ENCODE measurements around the gene ANKIB1.

The ANKIB1 gene

DNA sequence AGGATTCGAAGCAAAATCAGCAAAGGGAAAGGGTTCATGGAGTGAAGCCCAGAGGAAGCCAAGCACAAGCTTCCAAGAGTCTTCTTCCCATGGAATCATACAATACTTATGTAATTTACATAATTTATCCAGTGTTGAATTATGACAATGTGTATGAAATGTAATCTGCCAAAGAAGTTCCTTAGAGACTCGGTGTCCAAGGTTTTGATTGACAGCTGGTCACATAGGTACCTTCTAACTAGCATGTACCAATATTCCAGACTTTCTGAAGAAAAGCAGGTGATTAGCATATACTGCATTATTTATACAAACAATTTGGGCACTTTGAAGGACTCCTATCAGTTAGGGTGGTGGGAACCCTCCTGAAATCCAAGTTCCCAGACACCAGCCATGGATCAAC, 35.3 kb downstream of the ANKIB1 start:
- DNase-seq (ENCODE audit: low read depth, low spot score): no peak
- TF ChIP-seq, protein P1, sequence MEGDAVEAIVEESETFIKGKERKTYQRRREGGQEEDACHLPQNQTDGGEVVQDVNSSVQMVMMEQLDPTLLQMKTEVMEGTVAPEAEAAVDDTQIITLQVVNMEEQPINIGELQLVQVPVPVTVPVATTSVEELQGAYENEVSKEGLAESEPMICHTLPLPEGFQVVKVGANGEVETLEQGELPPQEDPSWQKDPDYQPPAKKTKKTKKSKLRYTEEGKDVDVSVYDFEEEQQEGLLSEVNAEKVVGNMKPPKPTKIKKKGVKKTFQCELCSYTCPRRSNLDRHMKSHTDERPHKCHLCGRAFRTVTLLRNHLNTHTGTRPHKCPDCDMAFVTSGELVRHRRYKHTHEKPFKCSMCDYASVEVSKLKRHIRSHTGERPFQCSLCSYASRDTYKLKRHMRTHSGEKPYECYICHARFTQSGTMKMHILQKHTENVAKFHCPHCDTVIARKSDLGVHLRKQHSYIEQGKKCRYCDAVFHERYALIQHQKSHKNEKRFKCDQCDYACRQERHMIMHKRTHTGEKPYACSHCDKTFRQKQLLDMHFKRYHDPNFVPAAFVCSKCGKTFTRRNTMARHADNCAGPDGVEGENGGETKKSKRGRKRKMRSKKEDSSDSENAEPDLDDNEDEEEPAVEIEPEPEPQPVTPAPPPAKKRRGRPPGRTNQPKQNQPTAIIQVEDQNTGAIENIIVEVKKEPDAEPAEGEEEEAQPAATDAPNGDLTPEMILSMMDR (IDR thresholded peaks at IDR 0.05; ENCODE audit: low read depth, low read length): no peak
- no peak overlapping the region for H3K4me3 ChIP-seq (ENCODE audit: low read depth, low read length)
- in situ Hi-C loops (cut with HindIII; ENCODE audit: low sequenced_read_pairs): no loop called here

DNA sequence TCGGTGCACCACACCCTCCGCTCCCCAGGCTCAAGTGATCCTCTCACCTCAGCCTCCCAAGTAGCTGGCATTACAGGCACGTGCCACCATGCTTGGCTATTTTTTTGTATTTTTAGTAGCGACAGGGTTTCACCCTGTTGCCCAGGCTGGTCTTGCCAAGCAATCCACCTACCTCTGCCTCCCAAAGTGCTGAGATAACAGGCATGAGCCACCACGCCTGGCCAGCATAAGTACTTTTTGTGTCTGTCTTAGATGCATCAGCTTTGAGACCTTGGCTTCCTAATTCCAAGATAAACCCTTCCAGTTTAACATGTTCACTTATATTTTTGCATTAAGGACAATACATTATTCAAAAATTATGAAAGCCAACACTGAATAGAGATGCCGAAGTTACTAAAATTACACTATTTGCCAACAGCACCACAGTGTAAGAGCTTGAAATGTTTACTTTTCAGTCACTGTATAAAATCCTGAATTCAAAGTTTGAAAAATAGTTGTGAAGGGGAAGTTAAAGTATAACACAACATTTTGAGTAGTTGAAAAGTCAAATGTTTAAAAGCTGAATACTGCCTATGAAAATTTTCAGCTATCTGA, 36.5 kb downstream of the ANKIB1 start:
- in situ Hi-C loops (cut with HindIII; ENCODE audit: low sequenced_read_pairs): no loop called here
- TF ChIP-seq, protein P1 (IDR thresholded peaks at IDR 0.05; ENCODE audit: low read depth, low read length): no peak

DNA sequence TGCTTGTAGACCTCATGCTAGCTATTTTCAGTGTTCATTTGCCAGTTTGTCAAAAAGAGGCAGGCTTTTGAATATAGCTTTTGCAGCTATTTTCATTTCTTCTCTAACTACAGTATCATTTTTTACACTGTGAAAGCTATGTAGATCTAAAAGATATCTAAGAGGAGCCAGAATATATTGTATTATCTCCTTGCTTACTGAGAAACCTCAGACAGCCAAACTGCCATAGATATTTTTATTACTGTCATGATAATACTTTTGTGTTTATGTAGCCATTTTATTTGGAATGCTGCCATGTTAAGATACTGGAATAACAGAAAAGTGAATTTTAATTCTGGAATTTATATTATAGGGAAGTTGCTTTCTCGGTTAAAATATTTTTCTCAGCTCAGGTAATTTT, 37.2 kb downstream of the ANKIB1 start:
- TF ChIP-seq, protein P1 (IDR thresholded peaks at IDR 0.05; ENCODE audit: low read depth, low read length): no peak
- no peak overlapping the region for H3K4me3 ChIP-seq (ENCODE audit: low read depth, low read length)
- in situ Hi-C loops (cut with HindIII; ENCODE audit: low sequenced_read_pairs): no loop called here
- no peak for DNase-seq (ENCODE audit: low read depth, low spot score)

More for the DNA sequence above, 36.5 kb downstream of the ANKIB1 start:
- no peak overlapping the region for H3K4me3 ChIP-seq (ENCODE audit: low read depth, low read length)
- no peak for DNase-seq (ENCODE audit: low read depth, low spot score)

DNA sequence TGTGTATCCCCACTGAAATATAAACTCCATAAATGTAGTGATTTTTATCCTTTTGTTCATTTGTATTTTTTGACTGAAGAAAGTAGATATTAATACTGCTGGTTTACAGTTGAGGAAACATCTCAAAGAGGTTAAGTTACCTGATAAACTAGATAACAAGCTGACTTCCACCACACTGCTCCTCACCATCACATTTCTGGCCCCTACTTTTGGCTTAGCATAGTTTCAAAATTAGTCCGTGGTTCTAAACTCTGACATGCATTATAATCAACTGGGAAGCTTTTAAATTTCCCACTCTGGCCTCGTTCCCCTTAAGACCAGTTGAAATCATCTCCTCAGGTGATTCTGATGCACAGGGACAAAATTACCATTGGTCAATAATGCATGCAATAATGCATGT, 43.5 kb downstream of the ANKIB1 start:
- no peak for DNase-seq (ENCODE audit: low read depth, low spot score)
- H3K4me3 ChIP-seq (ENCODE audit: low read depth, low read length): no peak overlapping the region
- in situ Hi-C loops (cut with HindIII; ENCODE audit: low sequenced_read_pairs): no loop called here
- TF ChIP-seq, protein P1 (IDR thresholded peaks at IDR 0.05; ENCODE audit: low read depth, low read length): no peak

DNA sequence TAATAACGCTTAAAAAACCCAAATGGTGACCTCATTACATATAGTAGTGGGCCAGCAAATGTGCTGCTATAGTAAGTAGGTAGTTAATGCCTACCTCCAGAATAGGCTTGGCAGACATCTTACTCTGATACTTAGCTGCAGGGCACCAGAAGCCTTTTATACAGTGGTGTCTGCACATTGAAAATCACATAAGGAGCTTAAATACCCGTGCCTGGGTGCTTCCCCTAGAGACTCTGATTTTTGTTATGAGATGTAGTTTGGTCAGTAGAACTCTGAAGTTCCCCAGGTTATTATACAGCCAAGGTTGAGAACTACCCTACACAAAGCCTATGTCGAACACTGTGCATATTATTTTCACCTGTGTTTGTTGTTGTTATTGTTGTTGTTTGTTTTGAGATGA, 47.2 kb downstream of the ANKIB1 start:
- no peak for DNase-seq (ENCODE audit: low read depth, low spot score)
- in situ Hi-C loops (cut with HindIII; ENCODE audit: low sequenced_read_pairs): no loop called here
- TF ChIP-seq, protein P1 (IDR thresholded peaks at IDR 0.05; ENCODE audit: low read depth, low read length): no peak
- no peak overlapping the region for H3K4me3 ChIP-seq (ENCODE audit: low read depth, low read length)

DNA sequence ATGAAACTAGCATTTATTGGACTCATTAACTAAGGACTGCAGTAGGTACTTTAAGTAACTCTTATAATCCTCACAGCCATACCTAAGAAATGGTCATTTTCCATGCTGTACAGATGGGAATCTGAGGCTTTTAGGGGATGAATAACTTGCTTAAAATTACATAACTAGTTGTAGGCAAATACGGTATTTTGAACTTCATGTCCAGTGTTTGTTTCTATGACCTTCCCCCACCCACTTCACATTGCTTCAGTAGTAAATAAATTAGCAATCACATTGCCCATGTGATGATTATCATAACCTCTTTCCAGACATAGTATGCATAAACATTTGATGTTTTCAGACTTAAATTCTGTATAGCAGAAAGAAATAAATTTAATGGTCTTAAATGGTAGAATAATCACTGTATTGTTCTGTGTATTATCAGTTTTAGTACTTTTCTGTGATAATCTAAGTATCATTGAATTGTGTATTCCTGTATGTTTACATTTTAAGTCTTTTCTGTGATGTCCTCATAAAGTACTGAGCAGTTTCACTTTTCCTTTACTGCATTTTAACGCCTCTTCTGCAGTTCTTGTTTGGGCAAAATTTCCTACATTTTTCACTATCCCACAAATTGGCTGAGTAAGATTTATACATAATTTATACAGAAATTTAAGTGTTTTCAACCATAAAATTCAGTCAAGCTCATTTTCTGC, 48.3 kb downstream of the ANKIB1 start:
- TF ChIP-seq, protein P1 (IDR thresholded peaks at IDR 0.05; ENCODE audit: low read depth, low read length): no peak
- no peak overlapping the region for H3K4me3 ChIP-seq (ENCODE audit: low read depth, low read length)
- in situ Hi-C loops (cut with HindIII; ENCODE audit: low sequenced_read_pairs): no loop called here
- no peak for DNase-seq (ENCODE audit: low read depth, low spot score)

Data from astrocyte of the spinal cord (primary cell).